Mesenteric fat pad (tissue), 1 donor: ENCODE data around the gene KDM4B. TPM values are rescaled to one million over a fixed set of nuclear protein-coding genes. Genes with fewer than 3 reads are reported as not detected.
"Not testable (repeated sequence)": the region's sequence is repeated elsewhere in the genome, so short reads cannot be mapped to it uniquely, and the experiment has no call there.

Experiments used
- DNase-seq: peaks from one replicate; pipeline ENCODE4 v3.0.0-alpha.2; 2020; ENCODE audit warnings: low spot score
- long read RNA-seq: library from polyadenylated mRNA; unstranded; transcript quantifications from one replicate; pipeline ENCODE4 v2.0.0, GENCODE V29; 2020
- total RNA-seq: library from RNA; stranded (reverse); fragmentation: NEBNext Ultra II Directional; extraction: Animal tissue kit (Norgen Biotek cat#: 25700); gene quantifications from one replicate; pipeline ENCODE4 v1.2.1, GENCODE V29; 2021
- donor health status: DM: yes; HTN: yes; CAD: no.

Gene KDM4B
- 46.1 TPM for total RNA-seq
- long read RNA-seq, full-length matches to known transcripts, result 1 of 41 reads
- long read RNA-seq, partial matches to known transcripts, result 27 of 41 reads
- long read RNA-seq, other reads (novel, unspliced or antisense), result 13 of 41 reads

DNA sequence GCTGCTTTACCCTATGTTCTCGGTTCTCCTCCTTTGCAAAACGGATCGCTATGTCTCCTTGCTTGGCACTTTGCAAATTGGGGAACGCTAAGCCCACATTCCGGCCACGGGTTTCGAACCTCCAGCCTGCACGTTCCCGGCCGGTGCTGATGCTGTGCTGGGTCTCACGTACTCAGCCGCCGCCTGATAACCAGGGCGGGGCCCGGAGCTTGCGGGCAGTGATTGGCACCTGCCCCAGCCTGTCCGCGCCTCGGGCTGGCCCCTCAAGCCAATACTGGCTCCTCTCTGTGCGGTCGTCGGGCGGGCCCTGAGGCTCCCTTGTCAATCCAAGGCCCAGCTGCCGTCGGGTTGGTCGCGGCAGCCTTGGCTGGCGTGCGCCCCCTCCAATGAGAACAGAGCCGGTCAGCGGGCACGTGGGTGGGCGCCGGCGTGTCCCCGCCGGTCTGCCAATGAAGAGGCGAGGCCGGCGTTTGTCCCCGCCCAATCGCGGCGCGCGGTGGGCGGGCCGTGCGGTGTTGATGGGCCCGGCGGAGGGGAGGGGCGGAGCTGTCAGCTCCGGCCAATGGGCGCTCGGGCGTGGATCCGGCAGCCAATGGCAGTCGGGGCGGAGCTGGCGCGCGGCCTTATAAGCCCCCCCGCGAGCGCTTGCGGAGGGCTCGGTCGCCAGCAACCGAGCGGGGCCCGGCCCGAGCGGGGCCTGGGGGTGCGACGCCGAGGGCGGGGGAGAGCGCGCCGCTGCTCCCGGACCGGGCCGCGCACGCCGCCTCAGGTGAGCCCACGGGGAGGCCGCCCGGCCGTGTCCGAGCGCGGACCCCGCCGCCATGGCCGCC, at the start of gene KDM4B:
KDM4B (plus strand) TSS at position 652 of the 830 bp plus-strand sequence. CDS start 63,778 bp downstream, outside the sequence.
- DNase-seq, result peak; percentile 100

DNA sequence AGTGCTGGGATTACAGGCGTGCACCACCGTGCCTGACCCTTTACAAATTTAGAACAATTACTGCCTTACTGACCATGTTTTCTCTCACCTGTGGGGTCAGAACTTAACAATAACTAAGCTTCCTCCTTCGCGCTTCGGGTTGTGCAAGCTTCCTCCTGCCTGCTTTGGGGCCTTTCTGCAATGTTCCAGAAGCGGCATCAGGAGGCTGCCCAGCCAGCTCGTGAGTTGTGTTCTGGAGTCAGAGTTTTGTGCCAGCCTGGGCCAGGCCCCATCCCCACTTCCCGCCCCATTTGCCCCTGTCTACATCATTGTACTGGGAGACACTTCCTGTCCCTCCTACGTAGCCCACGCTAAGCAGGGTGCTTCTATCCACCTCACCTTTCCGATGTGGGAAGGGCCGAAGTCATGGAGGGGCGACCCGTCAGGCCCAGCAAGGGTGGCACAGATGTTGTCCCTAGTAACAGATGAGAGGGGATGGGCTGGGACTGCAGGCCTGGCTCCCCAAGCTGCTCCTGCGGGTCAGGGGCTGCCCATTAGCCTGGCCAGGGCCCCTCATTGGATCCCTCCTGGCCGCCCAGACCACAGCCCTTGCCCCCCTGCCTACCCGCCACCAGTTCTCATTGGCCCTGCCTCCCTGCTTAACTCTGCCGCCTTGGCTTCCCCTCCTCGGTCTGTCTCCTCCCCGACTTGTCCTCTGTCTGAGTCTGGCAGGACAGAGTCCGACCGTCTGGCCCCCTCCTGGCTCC, 46.2 kb upstream of the KDM4B start:
- no peak for DNase-seq

DNA sequence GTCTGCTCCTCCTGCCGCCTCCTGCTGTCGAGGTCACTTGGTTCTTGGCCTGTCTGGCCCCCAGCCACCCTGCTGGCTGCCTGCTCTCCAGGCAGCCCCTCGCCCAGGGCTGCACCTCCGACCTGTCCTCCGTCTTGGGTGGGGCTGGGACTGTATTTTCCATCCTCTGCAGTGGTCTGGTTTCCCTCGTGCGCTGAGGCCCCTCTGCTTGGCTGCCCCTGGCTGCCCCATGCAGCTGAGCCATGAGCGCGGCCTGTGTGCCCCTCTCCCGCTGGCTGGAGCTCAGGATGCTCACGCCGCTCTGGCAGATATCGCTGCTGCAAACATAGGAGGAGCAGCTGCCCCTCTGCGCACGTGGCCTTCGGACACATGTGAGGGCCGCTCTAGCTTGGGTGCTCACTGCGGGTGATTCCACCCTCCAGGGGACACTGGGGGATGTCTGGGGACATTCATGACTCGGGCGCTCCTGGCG, 45.6 kb upstream of the KDM4B start:
- no peak for DNase-seq

GRCh38 chr19:4929186-4929585, 39.7 kb upstream of the KDM4B start:
- no peak for DNase-seq

GRCh38 chr19:4930664-4931063, 38.2 kb upstream of the KDM4B start:
- no peak for DNase-seq

DNA sequence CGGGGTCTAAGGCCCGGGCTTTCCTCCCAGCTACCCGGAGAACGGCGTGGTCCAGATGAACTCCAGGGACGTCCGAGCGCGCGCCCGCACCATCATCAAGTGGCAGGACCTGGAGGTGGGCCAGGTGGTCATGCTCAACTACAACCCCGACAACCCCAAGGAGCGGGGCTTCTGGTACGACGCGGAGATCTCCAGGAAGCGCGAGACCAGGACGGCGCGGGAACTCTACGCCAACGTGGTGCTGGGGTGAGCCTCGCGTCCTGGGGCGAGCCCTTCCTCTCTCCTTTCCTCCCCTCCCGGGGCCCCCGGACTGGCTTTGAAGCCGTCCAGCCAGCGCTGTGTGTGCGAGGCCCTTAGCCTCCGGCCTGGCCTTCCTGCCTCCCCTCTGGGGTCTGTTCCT, 36.2 kb upstream of the KDM4B start:
- DNase-seq, result no peak

DNA sequence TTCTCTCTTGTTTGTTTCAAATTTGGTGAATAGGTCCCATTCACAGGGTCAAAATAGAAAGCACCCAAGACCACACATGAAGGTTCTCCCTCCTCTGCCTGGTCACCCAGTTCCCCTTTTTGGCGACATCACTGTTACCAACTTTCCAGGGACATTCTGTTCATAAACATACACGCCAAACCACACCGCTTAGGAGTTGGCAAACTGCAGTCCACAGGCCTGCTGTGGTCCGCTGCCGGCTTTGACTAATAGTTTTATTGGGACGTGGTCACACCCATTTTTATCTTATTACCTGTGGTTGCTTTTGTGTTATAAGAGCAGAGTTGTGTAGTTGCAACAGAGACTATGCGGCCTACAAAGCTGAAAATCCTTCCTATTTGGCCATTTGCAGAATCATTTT, 35.4 kb upstream of the KDM4B start:
- no peak for DNase-seq

- no peak for DNase-seq
These were observed 33.5 kb upstream of the KDM4B start for GRCh38 chr19:4935444-4935843.

DNA sequence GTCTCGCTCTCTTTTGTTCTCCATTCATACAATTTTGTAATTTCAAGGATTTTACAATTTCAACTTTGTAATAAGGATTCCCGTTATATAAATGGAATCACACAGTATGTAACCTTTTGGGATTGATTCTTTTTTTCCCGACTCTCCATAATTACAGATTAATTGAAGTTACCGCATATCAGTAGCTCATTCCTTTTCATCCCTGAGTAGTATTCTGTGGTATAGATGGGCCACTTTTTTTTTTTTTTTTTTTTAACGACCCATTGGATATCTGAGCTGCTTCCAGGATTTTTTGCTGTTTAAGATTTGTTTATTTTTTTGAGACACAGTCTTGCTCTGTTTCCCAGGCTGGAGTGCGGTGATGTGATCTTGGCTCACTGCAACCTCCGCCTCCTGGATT, 31.9 kb upstream of the KDM4B start:
- DNase-seq, result no peak

GRCh38 chr19:4938461-4938860, 30.5 kb upstream of the KDM4B start:
- DNase-seq, result not testable (repeated sequence)

- no peak for DNase-seq
These were observed 29.4 kb upstream of the KDM4B start for GRCh38 chr19:4939466-4939865.

- not testable (repeated sequence) for DNase-seq
These were observed 27.2 kb upstream of the KDM4B start for GRCh38 chr19:4941638-4942169.

DNA sequence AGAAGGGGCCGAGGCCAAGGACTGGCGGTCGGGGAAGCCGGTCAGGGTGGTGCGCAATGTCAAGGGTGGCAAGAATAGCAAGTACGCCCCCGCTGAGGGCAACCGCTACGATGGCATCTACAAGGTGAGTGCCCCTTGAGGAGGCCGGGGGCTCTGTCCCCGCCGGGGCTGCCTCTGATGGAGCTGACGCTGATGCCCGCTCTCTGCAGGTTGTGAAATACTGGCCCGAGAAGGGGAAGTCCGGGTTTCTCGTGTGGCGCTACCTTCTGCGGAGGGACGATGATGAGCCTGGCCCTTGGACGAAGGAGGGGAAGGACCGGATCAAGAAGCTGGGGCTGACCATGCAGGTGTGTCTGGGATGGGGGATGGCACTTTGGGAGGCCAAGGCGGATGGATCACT, 18.3 kb upstream of the KDM4B start:
- DNase-seq, result not testable (repeated sequence)

DNA sequence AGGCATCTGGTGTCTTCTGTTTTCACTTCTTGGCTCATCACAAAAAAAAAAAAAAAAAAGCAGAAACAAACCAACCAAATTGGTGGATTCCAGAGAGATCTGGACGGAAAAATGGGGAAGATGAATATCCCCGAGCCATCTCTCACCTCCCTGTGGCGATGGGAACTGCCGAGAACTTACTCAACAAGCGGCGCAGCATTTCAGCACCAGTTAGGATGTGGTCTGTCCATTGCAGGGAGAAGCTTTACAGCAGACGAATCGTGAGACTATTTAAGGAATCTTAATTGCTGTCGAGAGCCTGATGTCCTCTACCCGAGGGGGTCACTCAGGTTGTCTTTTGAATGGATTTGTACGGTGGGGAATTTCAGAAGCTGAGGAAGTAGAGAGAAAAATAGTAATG, 17.3 kb upstream of the KDM4B start:
- DNase-seq, result no peak

- DNase-seq, result no peak
These were observed 16.0 kb upstream of the KDM4B start for GRCh38 chr19:4952945-4953344.

- not testable (repeated sequence) for DNase-seq
These were observed 14.4 kb upstream of the KDM4B start for GRCh38 chr19:4954320-4955149.

DNA sequence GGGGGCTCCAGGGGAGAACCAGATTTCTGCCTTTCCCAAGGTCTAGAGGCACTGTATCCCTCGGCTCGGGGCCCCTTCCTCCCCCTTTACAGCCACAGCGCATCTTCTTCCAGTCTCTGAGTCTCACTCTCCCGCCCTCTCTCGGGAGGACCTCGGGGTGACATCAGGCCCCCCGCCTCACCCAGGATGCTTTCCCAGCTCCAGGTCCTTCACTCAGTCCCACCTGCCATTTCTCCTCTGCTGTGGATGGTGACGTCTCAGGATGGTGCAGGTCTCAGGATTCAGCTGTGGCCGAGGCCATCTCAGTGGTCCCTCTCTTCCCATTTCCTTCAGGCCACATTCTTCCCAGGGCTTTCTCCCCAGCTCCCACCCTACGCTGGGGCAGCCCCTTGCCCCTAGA, 13.6 kb upstream of the KDM4B start:
- no peak for DNase-seq

GRCh38 chr19:4957981-4958380, 10.9 kb upstream of the KDM4B start:
- no peak for DNase-seq

GRCh38 chr19:4962085-4962619, 6.8 kb upstream of the KDM4B start:
- no peak for DNase-seq

GRCh38 chr19:4965061-4965460, 3.9 kb upstream of the KDM4B start:
- no peak for DNase-seq

GRCh38 chr19:4966591-4966990, 2.3 kb upstream of the KDM4B start:
- DNase-seq, result no peak
